GOT3 (cell line): ENCODE data around the gene MMEL1.

Experiments
- DNase-seq: peaks from one replicate; lab custom pipeline; 2025; ENCODE audit warnings: mixed read lengths; lab: John Stamatoyannopoulos, UW

MMEL1 gene

GRCh38 chr1:2604844-2605508, 27.8 kb downstream of the MMEL1 start:
- no peak for DNase-seq

- no peak for DNase-seq
These were observed 28.5 kb downstream of the MMEL1 start for GRCh38 chr1:2604156-2604843.

- no peak for DNase-seq
These were observed 29.2 kb downstream of the MMEL1 start for GRCh38 chr1:2603521-2604155.

GRCh38 chr1:2602866-2603520, 29.8 kb downstream of the MMEL1 start:
- no peak for DNase-seq

GRCh38 chr1:2602311-2602835, 30.4 kb downstream of the MMEL1 start:
- no peak for DNase-seq

- DNase-seq: no peak
These were observed 31.0 kb downstream of the MMEL1 start for GRCh38 chr1:2601721-2602303.

GRCh38 chr1:2598329-2598931, 34.4 kb downstream of the MMEL1 start:
- DNase-seq: no peak

GRCh38 chr1:2597441-2598328, 35.1 kb downstream of the MMEL1 start:
- no peak for DNase-seq

GRCh38 chr1:2596530-2597333, 36.1 kb downstream of the MMEL1 start:
- DNase-seq: no peak

- no peak for DNase-seq
These were observed 36.8 kb downstream of the MMEL1 start for GRCh38 chr1:2595812-2596529.

- no peak for DNase-seq
These were observed 37.5 kb downstream of the MMEL1 start for GRCh38 chr1:2595261-2595811.

GRCh38 chr1:2594641-2595131, 38.1 kb downstream of the MMEL1 start:
- no peak for DNase-seq

- no peak for DNase-seq
These were observed 38.7 kb downstream of the MMEL1 start for GRCh38 chr1:2594001-2594640.

GRCh38 chr1:2593251-2593878, 39.5 kb downstream of the MMEL1 start:
- no peak for DNase-seq

- no peak for DNase-seq
These were observed 40.1 kb downstream of the MMEL1 start for GRCh38 chr1:2592672-2593071.

GRCh38 chr1:2591581-2592261, 41.1 kb downstream of the MMEL1 start:
- no peak for DNase-seq

GRCh38 chr1:2591233-2591580, 41.6 kb downstream of the MMEL1 start:
- no peak for DNase-seq
